H9 (cell line): ENCODE measurements around the gene GPAT3. TPM values are rescaled to one million over a fixed set of nuclear protein-coding genes. Genes with fewer than 3 reads are reported as not detected.
"Not testable (repeated sequence)": the region's sequence is repeated elsewhere in the genome, so short reads cannot be mapped to it uniquely, and the experiment has no call there.

Experiments
- DNase-seq: peaks from one replicate; pipeline ENCODE4 v3.0.0-alpha.2; 2017
- H2AFZ ChIP-seq: one replicate; pipeline ENCODE4 v1.6.1; 2013; ENCODE audit warnings: mild to moderate bottlenecking, low read length, control low read depth, moderate library complexity
- H2AK5ac ChIP-seq: 2 replicates; pipeline ENCODE4 v1.6.1; 2013; ENCODE audit warnings: low read length, control low read depth, mixed read lengths; ENCODE audit not compliant: insufficient read length
- H2BK120ac ChIP-seq: one replicate; pipeline ENCODE4 v1.6.1; 2013; ENCODE audit warnings: low read depth, mild to moderate bottlenecking, low read length, control low read depth, inconsistent platforms; ENCODE audit not compliant: poor library complexity, severe bottlenecking
- H2BK12ac ChIP-seq: 2 replicates; pipeline ENCODE4 v1.6.1; 2013; ENCODE audit warnings: low read length, control low read depth, mixed read lengths, low read depth; ENCODE audit not compliant: insufficient read length
- H2BK15ac ChIP-seq: 2 replicates; pipeline ENCODE4 v1.6.1; 2013; ENCODE audit warnings: low read depth, low read length, control low read depth
- H2BK20ac ChIP-seq: one replicate; pipeline ENCODE4 v1.6.1; 2013; ENCODE audit warnings: low read depth, mild to moderate bottlenecking, low read length, control low read depth, inconsistent platforms; ENCODE audit not compliant: poor library complexity, severe bottlenecking
- H2BK5ac ChIP-seq: 2 replicates; pipeline ENCODE4 v1.6.1; 2013; ENCODE audit warnings: low read length, control low read depth, mixed read lengths; ENCODE audit not compliant: insufficient read length
- H3K14ac ChIP-seq: 2 replicates; pipeline ENCODE4 v1.6.1; 2013; ENCODE audit warnings: low read length, control low read depth; ENCODE audit not compliant: insufficient read depth
- H3K18ac ChIP-seq: 2 replicates; pipeline ENCODE4 v1.6.1; 2013; ENCODE audit warnings: low read depth, mild to moderate bottlenecking, mixed read lengths, low read length, control low read depth; ENCODE audit not compliant: insufficient read length
- H3K23ac ChIP-seq: 2 replicates; pipeline ENCODE4 v1.6.1; 2013; ENCODE audit warnings: low read length, control low read depth, mixed read lengths, low read depth; ENCODE audit not compliant: insufficient read length
- H3K23me2 ChIP-seq: 2 replicates; pipeline ENCODE4 v1.6.1; 2013; ENCODE audit warnings: low read depth, mild to moderate bottlenecking, mixed read lengths, low read length, control low read depth; ENCODE audit not compliant: insufficient read length, poor library complexity, severe bottlenecking
- H3K27ac ChIP-seq: 2 replicates; pipeline ENCODE4 v1.5.1; 2013; ENCODE audit warnings: low read length, control low read depth, mixed read lengths, low read depth; ENCODE audit not compliant: insufficient read length
- H3K27me3 ChIP-seq: 2 replicates; pipeline ENCODE4 v1.6.1; 2013; ENCODE audit warnings: low read length, control low read depth, inconsistent platforms; ENCODE audit not compliant: insufficient read depth
- H3K4ac ChIP-seq: 2 replicates; pipeline ENCODE4 v1.6.1; 2013; ENCODE audit warnings: low read depth, mild to moderate bottlenecking, control low read depth, inconsistent platforms, low read length, moderate library complexity
- H3K4me1 ChIP-seq: 2 replicates; pipeline ENCODE4 v1.6.1; 2013; ENCODE audit warnings: low read length, control low read depth, inconsistent platforms; ENCODE audit not compliant: insufficient read depth
- H3K4me2 ChIP-seq: 2 replicates; pipeline ENCODE4 v1.6.1; 2013; ENCODE audit warnings: low read length, control low read depth, mixed read lengths; ENCODE audit not compliant: insufficient read length, insufficient read depth
- H3K56ac ChIP-seq: 2 replicates; pipeline ENCODE4 v1.6.1; 2013; ENCODE audit warnings: low read depth, mild to moderate bottlenecking, mixed read lengths, low read length, control low read depth; ENCODE audit not compliant: insufficient read length
- H3K79me1 ChIP-seq: 2 replicates; pipeline ENCODE4 v1.6.1; 2013; ENCODE audit warnings: low read depth, mild to moderate bottlenecking, moderate library complexity, low read length, control low read depth, inconsistent platforms; ENCODE audit not compliant: insufficient read depth, poor library complexity, severe bottlenecking
- H3K79me2 ChIP-seq: 2 replicates; pipeline ENCODE4 v1.6.1; 2013; ENCODE audit warnings: low read length, control low read depth, inconsistent platforms; ENCODE audit not compliant: insufficient read depth
- H3K9ac ChIP-seq: 2 replicates; pipeline ENCODE4 v1.6.1; 2013; ENCODE audit warnings: low read length, control low read depth, mixed read lengths; ENCODE audit not compliant: insufficient read length; ENCODE audit errors: extremely low read depth
- H3K9me3 ChIP-seq: one replicate; pipeline ENCODE4 v1.6.1; 2013; ENCODE audit warnings: low read depth, low read length, inconsistent platforms; ENCODE audit not compliant: control insufficient read depth
- H3T11ph ChIP-seq: one replicate; pipeline ENCODE4 v1.6.1; 2013; ENCODE audit warnings: mild to moderate bottlenecking, low read length, control low read depth, inconsistent platforms
- H4K20me1 ChIP-seq: one replicate; pipeline ENCODE4 v1.6.1; 2013; ENCODE audit not compliant: control insufficient read depth, insufficient read length, insufficient read depth
- H4K5ac ChIP-seq: 2 replicates; pipeline ENCODE4 v1.6.1; 2013; ENCODE audit warnings: low read depth, mild to moderate bottlenecking, mixed read lengths, low read length, control low read depth; ENCODE audit not compliant: insufficient read length
- H4K8ac ChIP-seq: replicated peaks from 2 replicates; pipeline ENCODE4 v1.6.1; 2013; ENCODE audit warnings: low read length, control low read depth, mixed read lengths, low read depth; ENCODE audit not compliant: insufficient read length
- H4K91ac ChIP-seq: 2 replicates; pipeline ENCODE4 v1.6.1; 2013; ENCODE audit warnings: low read depth, mild to moderate bottlenecking, moderate library complexity, mixed read lengths, low read length, control low read depth; ENCODE audit not compliant: insufficient read length
- H3K27ac Mint-ChIP-seq, 3 experiments: 2 replicates in 2 of 3; 3 replicates in 1 of 3; pipeline ENCODE4 v1.8.0; 2020 to 2021; ENCODE audit warnings: mixed read lengths in 3 of 3, mild to moderate bottlenecking in 1 of 3, moderate library complexity in 1 of 3
- H3K27me3 Mint-ChIP-seq: 2 replicates; pipeline ENCODE4 v1.8.0; 2021; ENCODE audit warnings: low read depth, mild to moderate bottlenecking, moderate library complexity, mixed read lengths
- H3K36me3 Mint-ChIP-seq, 3 experiments: 2 replicates in 2 of 3; 3 replicates in 1 of 3; pipeline ENCODE4 v1.8.0; 2020 to 2021; ENCODE audit warnings: low read depth in 3 of 3, mixed read lengths in 3 of 3; ENCODE audit not compliant: insufficient read depth in 1 of 3
- H3K4me1 Mint-ChIP-seq, 2 experiments: 2 replicates each; pipeline ENCODE4 v1.8.0; 2020; ENCODE audit warnings: mixed read lengths in 2 of 2
- H3K4me3 Mint-ChIP-seq, 2 experiments: 2 replicates in 1 of 2; 3 replicates in 1 of 2; pipeline ENCODE4 v1.8.0; 2020 to 2021; ENCODE audit warnings: mild to moderate bottlenecking in 2 of 2, mixed read lengths in 2 of 2, moderate library complexity in 1 of 2
- H3K9me3 Mint-ChIP-seq, 2 experiments: 2 replicates in 1 of 2; 3 replicates in 1 of 2; pipeline ENCODE4 v1.8.0; 2020; ENCODE audit warnings: mild to moderate bottlenecking in 2 of 2, mixed read lengths in 2 of 2, moderate library complexity in 1 of 2
- CTCF ChIP-seq: fragments of 200-600 bp; sonication (generic); conservative IDR thresholded peaks from 3 replicates; pipeline ENCODE4 v1.8.0; 2021; ENCODE audit warnings: antibody characterized with exemption, mild to moderate bottlenecking
- WGBS: extraction: QIAGEN DNeasy Blood & Tissue Kit; methylation state at CpG from one replicate; pipeline ENCODE4 v1.1.7; 2013; ENCODE audit warnings: missing lambda C conversion rate, low lambda C conversion rate, mixed read lengths; ENCODE audit not compliant: insufficient read length; ENCODE audit errors: extremely low coverage; 5-methylcytosine and 5-hydroxymethylcytosine counted together
- total RNA-seq: library from RNA; stranded (reverse); gene quantifications from 2 replicates; pipeline ENCODE4 v1.2.1, GENCODE V29; 2021

GPAT3 gene
- total RNA-seq, 1 experiment from 2014 or later: 1.8 TPM

- no peaks in the 10 kb centered on the region; the same call in 1 of the 2 replicates for H3K27me3 Mint-ChIP-seq
- no peaks in the 10 kb centered on the region for H3K36me3 Mint-ChIP-seq
- no CpG with 5 or more reads among the region's 1 CpG for WGBS
- H4K5ac ChIP-seq: no peak overlapping the region
- no peak overlapping the region for H2BK5ac ChIP-seq
- no peak overlapping the region for H3K4me2 ChIP-seq
- H3K4me1 Mint-ChIP-seq: no peaks in the 10 kb centered on the region
- H2AK5ac ChIP-seq: no peak overlapping the region
- H3K14ac ChIP-seq: no peak overlapping the region
- H2BK20ac ChIP-seq: no peak overlapping the region
- H2BK120ac ChIP-seq: no peak overlapping the region
- no peaks in the 10 kb centered on the region for H3K79me2 ChIP-seq
- H3T11ph ChIP-seq: no peak overlapping the region
- H4K20me1 ChIP-seq: no peaks in the 10 kb centered on the region
- H3K9ac ChIP-seq: no peak overlapping the region
- H3K27ac Mint-ChIP-seq: no peak overlapping the region
- no peaks in the 10 kb centered on the region for H3K79me1 ChIP-seq
- H3K18ac ChIP-seq: no peak overlapping the region
- H3K9me3 ChIP-seq: no peaks in the 10 kb centered on the region
- no peak overlapping the region for H3K23ac ChIP-seq
- no peaks in the 10 kb centered on the region for H3K4me1 ChIP-seq
- no peaks in the 10 kb centered on the region for H3K9me3 Mint-ChIP-seq
- no peak overlapping the region for H4K91ac ChIP-seq
- no peak overlapping the region for H2BK12ac ChIP-seq
- no peak for DNase-seq
- TF ChIP-seq CTCF: peak; percentile 92
- H3K27me3 ChIP-seq: no peaks in the 10 kb centered on the region
- no peak overlapping the region for H2BK15ac ChIP-seq
- no peaks in the 10 kb centered on the region for H3K23me2 ChIP-seq
- no peak overlapping the region for H4K8ac ChIP-seq
- no peak overlapping the region for H3K4ac ChIP-seq
- no peak overlapping the region for H3K56ac ChIP-seq
- H2AFZ ChIP-seq: no peak overlapping the region
- H3K27ac ChIP-seq: no peak overlapping the region
- no peak overlapping the region for H3K4me3 Mint-ChIP-seq
These were observed 44.9 kb upstream of the GPAT3 start for GRCh38 chr4:83490876-83491450.

- not testable (repeated sequence) for H4K5ac ChIP-seq, H3K9ac ChIP-seq, DNase-seq, H3K79me1 ChIP-seq, H3K27ac ChIP-seq, H3K14ac ChIP-seq, H2BK5ac ChIP-seq, H4K20me1 ChIP-seq, H3K4ac ChIP-seq, H4K8ac ChIP-seq, H3K9me3 ChIP-seq, H3K27me3 Mint-ChIP-seq, H3K56ac ChIP-seq, H3T11ph ChIP-seq, H2AK5ac ChIP-seq, H2BK15ac ChIP-seq, H3K4me2 ChIP-seq, H2AFZ ChIP-seq, H3K4me1 Mint-ChIP-seq, H2BK120ac ChIP-seq, H3K18ac ChIP-seq, H2BK20ac ChIP-seq, H3K23me2 ChIP-seq, H2BK12ac ChIP-seq, H3K36me3 Mint-ChIP-seq, H4K91ac ChIP-seq, H3K4me1 ChIP-seq, H3K4me3 Mint-ChIP-seq, H3K79me2 ChIP-seq, H3K23ac ChIP-seq, H3K9me3 Mint-ChIP-seq, H3K27me3 ChIP-seq
- H3K27ac Mint-ChIP-seq: peak overlapping the region in 1 of 3 experiments; percentile 29; a peak in 2 of 7 replicates
- no CpG with 5 or more reads among the region's 8 CpGs for WGBS
These were observed 39.6 kb upstream of the GPAT3 start for GRCh38 chr4:83496085-83496917.
